SW 1271 (cell line): ENCODE measurements around the gene SMAD3.
"Not testable (repeated sequence)": the region's sequence is repeated elsewhere in the genome, so short reads cannot be mapped to it uniquely, and the experiment has no call there.

Experiments used
- DNase-seq, 2 experiments: peaks; one replicate each; lab custom pipeline; 2025; lab: John Stamatoyannopoulos, UW

Gene SMAD3

GRCh38 chr15:67110958-67111864 is 45.8 kb downstream of the SMAD3 start:
- DNase-seq: no peak

GRCh38 chr15:67114046-67114445 is 48.6 kb downstream of the SMAD3 start:
- no peak for DNase-seq

DNA sequence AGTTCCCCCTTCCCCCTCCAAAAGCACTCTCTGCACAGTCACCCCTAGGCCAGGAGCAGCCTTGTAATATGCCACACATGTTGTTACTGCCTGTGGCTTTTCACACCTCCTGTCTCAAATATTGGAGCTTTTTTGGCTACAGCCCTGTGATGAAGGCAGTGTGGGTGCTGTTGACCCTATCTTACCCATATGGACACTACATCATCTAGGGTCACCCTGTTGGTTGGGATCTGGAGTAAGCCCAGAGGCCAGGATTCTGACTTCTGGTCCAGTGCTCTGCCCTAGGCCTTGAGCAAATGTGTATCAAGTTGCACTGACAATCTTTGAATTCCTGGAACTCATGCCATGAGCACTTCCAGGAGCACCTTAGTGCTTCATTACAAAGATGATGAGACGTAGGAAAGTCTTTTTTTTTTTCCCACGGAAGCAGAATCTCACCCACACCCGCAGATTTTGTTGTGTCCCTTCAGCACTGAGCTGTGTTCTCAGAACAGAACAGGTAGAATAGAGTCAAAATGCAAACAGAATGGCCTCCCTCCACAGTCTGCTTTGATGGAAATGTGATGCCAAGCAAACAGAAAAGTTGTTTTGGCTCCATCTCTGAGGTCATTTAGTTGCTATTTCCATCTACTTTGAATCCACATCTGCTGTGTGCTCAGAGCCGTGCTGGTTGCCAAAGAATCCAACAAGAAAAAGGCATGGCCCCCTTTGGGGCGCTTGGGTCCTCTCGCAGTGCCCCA is 49.6 kb downstream of the SMAD3 start:
- no peak for DNase-seq

DNA sequence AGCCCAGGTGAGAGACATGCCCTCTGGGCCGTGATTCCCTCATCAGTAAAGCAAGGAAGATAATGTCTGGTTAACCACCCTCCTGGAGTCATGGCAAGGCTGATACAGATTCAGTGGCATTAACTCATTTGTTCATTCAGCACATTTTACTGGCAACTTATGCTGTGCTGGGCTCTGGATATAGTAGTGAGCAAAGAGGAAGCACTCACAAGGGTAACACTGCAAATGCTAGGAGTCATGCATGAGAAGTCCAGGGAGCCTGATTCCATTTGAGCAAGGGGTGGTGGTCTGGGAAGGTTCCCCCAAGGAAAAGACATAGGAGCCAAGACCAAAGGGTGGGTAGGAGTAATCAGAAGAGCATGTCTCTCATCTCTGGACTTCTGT is 50.2 kb downstream of the SMAD3 start:
- DNase-seq: no peak

DNA sequence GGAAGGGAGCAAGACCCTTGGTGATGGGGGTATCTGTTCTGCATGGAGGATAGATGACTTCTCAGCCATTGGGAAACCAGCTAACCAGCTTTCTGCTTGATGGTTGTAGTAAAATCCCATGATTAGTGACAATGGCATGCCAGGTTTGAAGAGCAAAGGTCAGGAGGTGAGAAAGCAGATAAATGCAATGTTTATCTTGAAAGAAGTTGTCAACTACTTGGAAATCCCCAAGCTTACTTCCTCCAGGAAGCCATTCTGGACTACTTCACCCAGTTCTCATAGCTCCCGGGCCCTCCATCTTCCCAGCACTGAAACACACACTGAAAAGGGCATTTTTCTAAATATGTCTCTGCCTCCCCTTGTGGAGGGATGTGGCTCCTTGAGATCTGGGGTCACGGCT is 51.3 kb downstream of the SMAD3 start:
- DNase-seq: peak in 1 of 2 experiments; percentile 59

DNA sequence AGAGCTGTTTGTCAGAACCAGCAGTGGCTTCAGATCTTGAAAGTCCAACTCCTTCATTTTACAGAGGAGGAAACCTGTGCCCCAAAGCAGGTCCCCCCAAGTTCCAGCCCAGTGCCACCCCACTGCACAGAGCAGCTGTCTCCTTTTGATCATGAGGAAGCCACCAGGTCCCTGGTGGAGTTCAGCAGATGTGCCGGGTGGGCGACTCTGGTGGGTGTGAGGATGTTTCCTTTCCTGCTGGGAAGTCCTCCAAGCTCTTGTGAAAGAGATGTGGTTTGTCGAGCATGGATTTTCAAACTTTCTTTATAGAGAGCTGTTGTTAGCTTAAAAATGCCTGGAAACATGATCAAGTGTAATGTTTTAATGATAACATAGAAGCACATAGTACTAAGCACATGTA is 52.0 kb downstream of the SMAD3 start:
- no peak for DNase-seq

DNA sequence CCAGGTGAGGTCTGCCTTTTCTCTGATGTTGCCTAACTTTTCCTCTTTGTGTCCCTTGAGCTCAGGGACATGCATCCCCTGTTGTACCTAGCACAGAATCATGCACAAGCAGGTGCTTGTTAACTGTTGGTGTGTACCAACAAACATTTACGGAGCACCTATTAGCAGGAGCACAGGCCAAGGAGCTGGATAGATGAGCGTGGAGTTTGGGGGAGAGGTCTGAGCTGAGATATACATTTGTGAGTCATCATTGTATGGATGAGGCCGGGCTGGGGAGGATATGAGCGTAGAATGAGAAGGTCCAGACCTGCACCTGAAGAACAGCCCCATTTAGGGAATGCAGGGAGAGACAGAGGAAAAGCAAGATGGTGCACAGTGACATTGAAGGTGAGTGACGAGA is 53.4 kb downstream of the SMAD3 start:
- DNase-seq: no peak

DNA sequence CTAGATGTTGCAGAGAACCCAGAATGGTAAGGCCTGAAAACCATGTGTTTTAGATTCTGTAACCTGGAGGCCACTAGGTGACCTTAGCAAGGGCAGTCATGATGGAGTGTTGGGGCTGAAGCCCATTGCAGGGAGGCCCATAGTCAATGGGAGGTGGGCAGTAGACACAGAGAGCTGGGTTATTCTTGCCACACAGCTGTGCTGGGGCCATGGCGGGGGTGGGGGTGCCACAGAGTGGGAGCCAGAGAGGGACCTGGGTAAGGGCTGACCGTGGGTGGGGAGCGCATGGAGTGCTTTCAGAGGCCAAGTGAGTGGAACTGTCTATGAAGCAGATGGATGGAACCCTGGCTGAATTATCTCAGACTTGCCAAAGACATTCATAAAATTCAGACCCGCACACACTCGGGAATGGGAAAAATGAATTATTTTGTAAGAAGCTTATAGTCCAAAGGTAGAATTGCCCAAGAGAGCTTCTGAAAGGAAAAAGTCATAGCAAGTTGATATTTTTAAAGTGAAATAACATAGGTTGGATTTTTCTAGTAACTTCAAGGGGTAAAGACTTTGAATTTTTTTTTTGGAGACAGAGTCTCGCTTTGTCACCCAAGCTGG is 53.9 kb downstream of the SMAD3 start:
- no peak for DNase-seq

DNA sequence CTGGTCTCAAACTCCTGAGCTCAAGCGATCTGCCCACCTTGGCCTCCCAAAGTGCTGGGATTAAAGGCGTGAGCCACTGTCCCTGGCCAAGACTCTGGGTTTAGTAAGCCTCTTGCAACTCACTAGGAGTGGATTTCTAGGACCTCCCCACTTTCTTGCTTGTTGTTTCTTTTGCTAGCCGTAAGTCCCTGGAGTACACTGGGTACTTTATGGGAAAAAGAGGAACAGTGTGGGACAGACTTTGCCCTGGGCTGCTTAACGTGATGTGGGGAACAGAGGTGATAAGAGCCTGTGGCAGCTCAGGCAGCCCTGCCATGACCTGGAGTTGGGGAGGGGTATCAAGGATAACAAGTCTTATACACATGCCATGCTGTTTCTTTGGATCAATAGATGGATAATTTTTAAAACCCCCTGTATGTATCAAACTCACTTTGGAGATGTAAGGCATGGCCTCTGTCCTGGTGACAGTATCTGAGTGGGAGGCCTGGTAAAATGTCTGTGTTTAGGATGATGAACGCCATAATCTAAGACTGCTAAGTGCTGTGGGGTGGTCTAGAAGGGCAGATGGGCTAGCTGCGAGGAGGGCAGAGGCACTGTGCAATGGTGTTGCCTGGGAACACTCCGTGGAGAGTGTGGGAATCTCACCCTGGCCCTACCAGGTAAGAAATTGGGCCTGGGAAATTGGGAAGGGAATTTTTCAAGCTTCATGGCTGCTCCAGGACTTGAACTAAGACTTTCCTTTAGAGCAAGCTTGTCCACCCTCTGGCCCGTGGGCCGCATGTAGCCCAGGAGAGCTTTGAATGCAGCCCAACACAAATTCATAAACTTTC is 54.8 kb downstream of the SMAD3 start:
- DNase-seq: no peak

DNA sequence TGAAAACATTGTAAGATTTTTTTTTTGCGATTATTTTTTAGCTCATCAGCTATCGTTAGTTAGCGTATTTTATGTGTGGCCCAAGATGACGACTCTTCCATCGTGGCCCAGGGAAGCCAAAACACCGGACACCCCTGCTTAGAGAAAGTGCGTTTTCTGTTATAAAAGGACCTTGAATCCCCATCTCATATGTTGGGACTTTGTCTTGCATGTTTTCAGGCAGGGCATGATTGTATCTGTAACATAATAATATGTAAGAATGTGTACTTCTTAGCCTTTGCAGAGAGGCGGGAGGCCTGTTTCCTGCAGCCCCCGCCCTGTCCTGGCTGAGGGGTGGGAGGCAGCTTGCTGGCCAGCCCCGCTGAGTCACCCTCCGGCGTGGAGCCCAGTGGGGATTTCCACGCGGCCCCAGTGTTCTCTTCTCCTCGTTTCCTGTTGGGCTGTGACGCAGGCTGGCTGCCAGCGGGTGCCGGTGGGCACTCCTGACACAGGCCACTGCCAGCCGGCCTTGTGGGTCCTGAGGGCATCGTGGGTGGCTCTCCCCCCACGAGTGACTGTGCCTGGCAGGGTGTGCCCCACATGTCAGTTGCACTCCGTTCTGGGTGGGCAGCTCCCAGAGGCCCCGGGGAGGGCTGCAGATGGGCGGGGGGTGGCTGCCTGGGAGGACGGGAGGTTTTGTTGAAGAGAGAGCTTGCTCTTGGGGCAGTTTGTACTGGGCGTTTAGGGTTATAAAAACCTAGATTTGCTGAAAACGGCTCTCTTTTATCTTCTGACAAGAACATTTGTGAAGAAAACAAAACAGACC is 55.6 kb downstream of the SMAD3 start:
- peak; percentile 61 to 86 for DNase-seq

DNA sequence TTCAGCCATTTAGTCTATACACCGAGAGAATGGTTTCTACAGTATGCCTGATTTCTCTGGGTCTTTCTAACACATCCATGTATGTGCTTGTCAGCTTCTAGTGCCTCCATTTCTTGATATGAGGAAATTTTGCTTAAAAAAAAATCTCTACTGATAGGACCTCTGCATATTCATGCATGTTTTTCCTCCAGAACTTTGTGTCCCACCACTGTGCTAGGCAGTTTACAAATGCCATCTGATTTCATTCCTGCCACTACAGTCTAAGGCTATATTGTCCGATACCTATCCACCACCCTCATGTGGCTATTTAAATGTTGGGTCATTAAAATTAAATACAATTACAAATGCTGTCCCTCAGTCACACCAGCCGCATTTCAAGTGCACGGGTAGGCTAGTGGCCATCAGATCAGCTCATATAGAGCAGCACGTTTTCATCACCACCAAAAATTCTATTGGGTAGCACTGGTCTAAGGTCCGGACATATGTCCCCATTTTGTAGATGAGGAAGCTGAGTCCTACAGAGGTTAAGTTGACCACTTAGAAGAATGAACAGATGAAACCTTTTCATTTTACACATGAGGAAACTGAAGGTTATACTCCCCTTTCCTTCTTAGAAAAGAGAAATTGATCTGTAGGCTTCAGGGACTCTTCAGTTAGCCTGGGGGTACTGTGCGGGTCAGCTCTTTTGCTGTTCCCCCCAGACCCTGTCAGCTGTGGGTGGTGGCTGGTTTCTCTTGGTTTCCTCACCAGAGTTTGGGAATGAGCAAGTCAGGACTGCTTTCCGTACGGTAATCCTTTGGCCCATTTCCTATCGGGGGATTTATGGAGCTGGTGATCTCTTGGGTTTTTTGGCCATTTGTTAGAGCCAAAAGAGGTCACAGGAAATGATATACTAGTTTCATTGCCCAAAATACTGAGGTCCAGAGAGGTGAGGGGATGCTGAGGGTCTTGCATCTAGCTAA is 56.5 kb downstream of the SMAD3 start:
- DNase-seq: no peak

DNA sequence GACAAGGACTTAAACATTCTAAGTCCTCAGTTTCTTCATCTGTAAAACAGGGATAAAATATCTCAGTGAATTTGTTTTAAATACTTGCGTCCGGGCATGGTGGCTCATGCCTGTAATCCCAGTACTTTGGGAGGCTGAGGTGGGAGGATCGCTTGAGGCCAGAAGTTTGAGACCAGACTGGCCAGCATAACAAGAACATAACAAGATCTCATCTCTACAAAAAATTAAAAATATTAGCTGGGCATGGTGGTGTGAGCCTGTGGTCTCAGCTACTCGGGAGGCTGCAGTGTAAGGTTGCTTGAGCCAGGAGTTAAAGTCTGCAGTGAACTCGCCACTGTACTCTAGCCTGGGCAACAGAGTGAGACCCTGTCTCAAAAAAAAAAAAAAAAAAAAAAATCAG is 57.4 kb downstream of the SMAD3 start:
- DNase-seq: not testable (repeated sequence)

DNA sequence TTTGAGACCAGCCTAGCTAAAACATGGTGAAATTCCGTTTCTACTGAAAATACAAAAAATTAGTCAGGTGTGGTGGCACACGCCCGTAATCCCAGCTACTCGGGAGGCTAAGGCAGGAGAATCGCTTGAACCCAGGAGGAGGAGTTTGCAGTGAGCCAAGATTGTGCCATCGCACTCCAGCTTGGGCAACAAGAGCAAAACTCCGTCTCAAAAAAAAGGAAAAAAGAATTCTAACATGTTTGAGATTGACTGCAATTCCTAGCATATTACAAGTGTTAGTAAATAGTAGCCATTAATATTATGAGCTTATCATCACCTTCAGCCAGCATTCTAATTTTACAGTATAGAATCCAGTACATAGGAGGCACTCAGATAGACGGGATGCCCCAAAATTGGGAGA is 57.9 kb downstream of the SMAD3 start:
- not testable (repeated sequence) for DNase-seq

DNA sequence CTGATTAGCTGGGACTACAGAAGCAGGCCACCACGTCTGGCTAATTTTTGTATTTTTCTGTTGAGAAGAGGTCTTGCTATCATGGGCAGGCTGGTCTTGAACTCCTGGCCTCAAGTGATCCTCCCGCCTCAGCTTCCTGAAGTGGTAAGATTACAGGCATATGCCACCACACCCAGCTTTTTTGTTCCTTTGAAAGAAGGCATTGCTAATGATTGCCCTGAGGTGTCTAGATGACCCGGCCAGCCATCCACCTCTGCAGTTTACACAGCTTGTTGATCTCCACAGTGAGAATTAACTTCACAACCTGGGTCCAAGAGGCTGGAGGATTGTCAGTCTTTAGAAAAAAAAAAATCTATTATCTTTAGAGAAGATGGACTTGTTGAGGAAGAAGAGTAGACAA is 58.7 kb downstream of the SMAD3 start:
- DNase-seq: no peak

- DNase-seq: peak in 1 of 2 experiments; percentile 38
These were observed 59.6 kb downstream of the SMAD3 start for GRCh38 chr15:67124911-67125588.

DNA sequence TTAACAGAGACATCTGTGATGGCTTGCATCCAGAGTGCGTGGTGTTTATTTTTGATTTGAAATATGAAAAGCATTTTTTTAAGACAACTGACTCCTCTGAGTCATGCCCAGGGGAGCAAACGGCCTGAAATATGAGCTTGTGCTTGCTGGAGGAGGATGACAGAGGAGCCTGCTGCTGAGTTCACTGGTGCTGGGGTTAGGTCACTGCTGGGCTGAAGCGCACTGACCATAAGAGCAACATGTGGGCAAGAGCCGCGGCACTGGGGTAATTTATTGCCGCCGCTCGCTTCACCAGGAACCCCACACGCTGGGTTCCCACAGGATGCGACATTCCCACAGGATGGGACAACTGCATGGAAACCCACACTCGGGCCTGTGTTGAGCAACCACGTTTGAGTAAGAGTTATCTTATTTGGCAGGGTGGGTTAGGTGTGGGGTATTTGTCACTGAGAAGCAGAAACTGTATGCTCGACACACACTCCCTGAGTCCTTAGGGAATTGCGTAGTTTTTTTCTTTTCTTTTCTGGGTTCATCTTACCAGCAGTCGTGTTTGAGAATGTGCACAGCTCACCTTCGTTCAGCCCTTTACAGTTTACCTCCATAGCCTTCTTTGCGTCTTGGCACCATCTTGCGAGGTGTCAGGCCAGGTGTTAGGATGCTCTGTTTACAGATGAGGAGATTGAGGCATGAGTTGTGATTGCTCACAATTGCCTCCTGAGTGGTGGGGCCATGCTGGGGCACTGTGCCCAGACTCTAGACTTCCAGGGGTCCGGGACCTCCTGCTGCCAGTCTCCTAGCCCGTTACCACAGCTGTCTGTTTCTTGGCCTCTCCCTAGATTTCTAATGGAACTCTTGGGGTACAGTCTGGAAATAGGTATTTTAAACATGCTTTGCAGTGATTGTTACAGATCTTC is 60.4 kb downstream of the SMAD3 start:
- DNase-seq: peak; percentile 88 to 97

DNA sequence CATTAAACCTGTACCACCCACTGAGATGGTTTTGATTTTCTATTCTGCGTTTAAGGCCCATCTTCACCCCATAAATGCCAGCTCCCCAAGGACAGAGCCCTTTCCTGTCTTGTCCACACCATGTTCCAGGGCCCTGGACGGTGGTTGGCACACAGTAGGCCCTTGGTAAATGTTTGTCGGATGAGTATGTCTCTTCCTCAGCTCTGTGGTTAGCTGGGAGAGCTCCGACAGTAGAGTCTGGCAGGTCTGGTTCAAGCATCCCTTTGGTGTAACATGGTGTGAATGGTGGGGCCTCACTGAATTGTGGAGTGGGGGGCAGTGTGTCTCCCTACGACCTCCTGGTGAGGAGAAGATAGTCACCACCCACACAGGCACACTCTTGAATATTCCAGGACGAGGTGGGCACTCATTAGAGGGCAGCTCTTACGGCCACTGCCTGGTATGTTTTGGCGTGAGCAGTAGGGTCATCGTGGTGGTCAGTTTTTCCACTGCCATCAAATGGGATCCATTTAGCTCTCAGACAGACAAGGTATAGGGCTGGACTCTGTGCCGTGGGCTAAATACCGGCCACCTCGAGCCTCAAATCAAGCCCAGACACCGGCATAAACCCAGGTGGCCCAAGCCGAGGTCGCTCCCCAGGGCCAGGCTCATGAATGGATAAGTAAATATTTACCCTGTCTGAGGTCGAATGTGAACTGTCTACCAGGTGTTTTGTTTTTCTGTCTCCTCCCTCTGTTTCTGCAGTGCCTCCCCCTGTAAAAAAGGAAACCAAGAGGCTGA is 61.3 kb downstream of the SMAD3 start:
- DNase-seq: no peak

GRCh38 chr15:67127331-67127664 is 61.9 kb downstream of the SMAD3 start:
- no peak for DNase-seq
